ENCODE results near the gene DMRT3. TPM values are rescaled to one million over a fixed set of nuclear protein-coding genes. Genes with fewer than 3 reads are reported as not detected.

Gene DMRT3
- total and polyA plus RNA-seq, 4 donors: not detected

- no peak overlapping the region for H3K27ac ChIP-seq (ENCODE audit: low read depth in 1 of 2, low read length in 2 of 2)
- no peak for DNase-seq (ENCODE audit: low spot score)
- H3K9me3 ChIP-seq (ENCODE audit: control insufficient read depth in 4 of 4, low read length in 3 of 4): peaks cover 2 to 8% (median 5%) of the 10 kb centered on the region in 4 donors
- H3K36me3 ChIP-seq (ENCODE audit: control insufficient read depth in 4 of 4, insufficient read depth in 3 of 4, low read depth in 1 of 4, low read length in 3 of 4): no peaks in the 10 kb centered on the region
- no peak overlapping the region for H3K4me3 ChIP-seq (ENCODE audit: low read depth in 1 of 3, low read length in 3 of 3)
- H3K9ac ChIP-seq (ENCODE audit: low read depth in 1 of 2, low read length in 2 of 2): no peak overlapping the region
- H3K27me3 ChIP-seq (ENCODE audit: control insufficient read depth in 4 of 4, insufficient read depth in 4 of 4, low read length in 3 of 4): peaks cover 0 to 14% (median 1%) of the 10 kb centered on the region in 4 donors
- WGBS: 68% methylated on average over 8 of the region's 8 CpGs
- TF ChIP-seq RAD21 (IDR thresholded peaks at IDR 0.05) (no peak), FOXA2 (IDR thresholded peaks at IDR 0.05) (no peak), MAX (IDR thresholded peaks at IDR 0.05) (no peak), YY1 (IDR thresholded peaks at IDR 0.05) (no peak), CTCF (IDR thresholded peaks at IDR 0.05; ENCODE audit: low read depth, low read length, missing input control) (no peak), RXRA (IDR thresholded peaks at IDR 0.05) (no peak), ZBTB33 (IDR thresholded peaks at IDR 0.05) (no peak), REST (IDR thresholded peaks at IDR 0.05) (no peak), FOXA1 (IDR thresholded peaks at IDR 0.05) (no peak), JUND (IDR thresholded peaks at IDR 0.05) (no peak), SP1 (IDR thresholded peaks at IDR 0.05) (no peak), GABPA (IDR thresholded peaks at IDR 0.05 in 1 of 2, conservative IDR thresholded peaks at IDR 0.05 in 1 of 2) (no peak)
- no peaks in the 10 kb centered on the region for H3K4me1 ChIP-seq (ENCODE audit: control insufficient read depth in 4 of 4, insufficient read depth in 4 of 4, low read length in 3 of 4)
Observed at GRCh38 chr9:1025131-1025530, 48.7 kb downstream of the DMRT3 start.

GRCh38 chr9:1026219-1026618 is 49.8 kb downstream of the DMRT3 start:
- H3K27me3 ChIP-seq (ENCODE audit: control insufficient read depth in 4 of 4, insufficient read depth in 4 of 4, low read length in 3 of 4): peaks cover 0 to 15% (median 1%) of the 10 kb centered on the region in 4 donors
- peaks cover 2 to 8% (median 5%) of the 10 kb centered on the region in 4 donors for H3K9me3 ChIP-seq (ENCODE audit: control insufficient read depth in 4 of 4, low read length in 3 of 4)
- H3K4me3 ChIP-seq (ENCODE audit: low read depth in 1 of 3, low read length in 3 of 3): no peak overlapping the region
- no peak overlapping the region for H3K9ac ChIP-seq (ENCODE audit: low read depth in 1 of 2, low read length in 2 of 2)
- no peaks in the 10 kb centered on the region for H3K4me1 ChIP-seq (ENCODE audit: control insufficient read depth in 4 of 4, insufficient read depth in 4 of 4, low read length in 3 of 4)
- no peak overlapping the region for H3K27ac ChIP-seq (ENCODE audit: low read depth in 1 of 2, low read length in 2 of 2)
- no peak for TF ChIP-seq HNF4A (conservative IDR thresholded peaks at IDR 0.05)
- TF ChIP-seq FOXA2 (IDR thresholded peaks at IDR 0.05): no peak
- no peak for TF ChIP-seq FOXA1 (IDR thresholded peaks at IDR 0.05)
- TF ChIP-seq MAX (IDR thresholded peaks at IDR 0.05): no peak
- no peak for TF ChIP-seq TAF1 (conservative IDR thresholded peaks at IDR 0.05)
- TF ChIP-seq RXRA (IDR thresholded peaks at IDR 0.05): no peak
- no peak for TF ChIP-seq GABPA (IDR thresholded peaks at IDR 0.05 in 1 of 2, conservative IDR thresholded peaks at IDR 0.05 in 1 of 2)
- no peak for TF ChIP-seq ATF3 (IDR thresholded peaks at IDR 0.05)
- no peak for DNase-seq (ENCODE audit: low spot score)
- H3K36me3 ChIP-seq (ENCODE audit: control insufficient read depth in 4 of 4, insufficient read depth in 3 of 4, low read depth in 1 of 4, low read length in 3 of 4): no peaks in the 10 kb centered on the region
